Mucosa of descending colon (tissue), 3 donors: ENCODE data around the gene LAMP5. TPM values are rescaled to one million over a fixed set of nuclear protein-coding genes. Genes with fewer than 3 reads are reported as not detected.

Experiments
- ATAC-seq: fragments of 200-7000 bp; cut with Tn5 transposase; one replicate; pipeline ENCODE4 v1.9.1; 2020; ENCODE audit warnings: mild to moderate bottlenecking, moderate library complexity
- DNase-seq, 3 donors: peaks; one replicate each; pipeline ENCODE4 v3.0.0-alpha.2; 2020
- H3K36me3 ChIP-seq: fragments of 200-600 bp; one replicate; pipeline ENCODE4 v1.8.0; 2021; ENCODE audit warnings: low read depth, mild to moderate bottlenecking
- H3K4me1 ChIP-seq: fragments of 200-600 bp; one replicate; pipeline ENCODE4 v1.8.0; 2021; ENCODE audit warnings: low read depth, mild to moderate bottlenecking
- H3K4me3 ChIP-seq: fragments of 200-600 bp; one replicate; pipeline ENCODE4 v1.8.0; 2021; ENCODE audit warnings: mild to moderate bottlenecking
- H3K9me3 ChIP-seq: fragments of 200-600 bp; one replicate; pipeline ENCODE4 v1.8.0; 2021; ENCODE audit warnings: mild to moderate bottlenecking
- CTCF ChIP-seq: fragments of 200-600 bp; IDR thresholded peaks from one replicate; pipeline ENCODE4 v1.8.0; 2022; ENCODE audit warnings: antibody characterized with exemption, mild to moderate bottlenecking
- intact Hi-C, 2 donors: fragments of 100-400 bp; cut with DNase I in 1 of 2; cut with micrococcal nuclease in 1 of 2; formaldehyde crosslinking; loops; one replicate each; pipeline versions ENCODE4 v1.11.0 to v1.11.1; 2022; cut with DNase I, micrococcal nuclease
- total RNA-seq, 3 donors: library from RNA; stranded (reverse); fragmentation: NEBNext Ultra II Directional in 2 of 3; extraction: Animal tissue kit (Norgen Biotek cat#: 25700) in 2 of 3; gene quantifications; one replicate each; pipeline versions ENCODE4 v1.2.1 to v1.2.4, GENCODE V29; 2021 to 2023
- donor health status: DM: no; HTN: no; CAD: no; lungs with moderate emphysema.
- donor health status: DM: no; HTN: no; CAD: no.
- donor health status: DM: no; HTN: yes; CAD: no.

Gene LAMP5
- total RNA-seq, 3 donors from 2014 or later: 0.31 to 0.51 TPM; not detected in 1

GRCh38 chr20:9518576-9519175 is 4.3 kb downstream of the LAMP5 start:
- peaks cover 3% of the 10 kb centered on the region for H3K4me1 ChIP-seq
- ATAC-seq (no peak), DNase-seq (no peak)
- TF ChIP-seq CTCF: no peak
- intact Hi-C loops: no loop called here
- no peaks in the 10 kb centered on the region for H3K9me3 ChIP-seq
- no peaks in the 10 kb centered on the region for H3K36me3 ChIP-seq
- H3K4me3 ChIP-seq: no peak overlapping the region

- H3K4me1 ChIP-seq: no peaks in the 10 kb centered on the region
- no peak for TF ChIP-seq CTCF
- no peak overlapping the region for H3K4me3 ChIP-seq
- no peaks in the 10 kb centered on the region for H3K9me3 ChIP-seq
- ATAC-seq (no peak), DNase-seq (no peak)
- no peaks in the 10 kb centered on the region for H3K36me3 ChIP-seq
- intact Hi-C loops: no loop called here
These were observed 5.7 kb downstream of the LAMP5 start for GRCh38 chr20:9520086-9520485.

GRCh38 chr20:9523636-9524035 is 9.2 kb downstream of the LAMP5 start:
- no peaks in the 10 kb centered on the region for H3K4me1 ChIP-seq
- no peaks in the 10 kb centered on the region for H3K9me3 ChIP-seq
- H3K36me3 ChIP-seq: no peaks in the 10 kb centered on the region
- H3K4me3 ChIP-seq: no peak overlapping the region
- intact Hi-C loops: no loop called here
- TF ChIP-seq CTCF: no peak
- no peak for ATAC-seq
- no peak for DNase-seq

GRCh38 chr20:9531581-9531980 is 17.2 kb downstream of the LAMP5 start:
- TF ChIP-seq CTCF: no peak
- DNase-seq: no peak

GRCh38 chr20:9532069-9532838 is 17.9 kb downstream of the LAMP5 start:
- no peak for TF ChIP-seq CTCF
- Histone ChIP-seq H3K4me1 (no peaks in the 10 kb centered on the region), H3K4me3 (no peak overlapping the region), H3K9me3 (no peaks in the 10 kb centered on the region), H3K36me3 (no peaks in the 10 kb centered on the region)
- intact Hi-C loops: no loop called here
- ATAC-seq (no peak), DNase-seq (no peak)

More at GRCh38 chr20:9531581-9531980, 17.2 kb downstream of the LAMP5 start:
- no peaks in the 10 kb centered on the region for H3K36me3 ChIP-seq
- H3K9me3 ChIP-seq: no peaks in the 10 kb centered on the region
- no peak for ATAC-seq
- H3K4me1 ChIP-seq: no peaks in the 10 kb centered on the region
- intact Hi-C loops: no loop called here
- H3K4me3 ChIP-seq: no peak overlapping the region
